Epithelial cell of esophagus (primary cell): ENCODE data around the gene OLIG1.

Experiments
- DNase-seq: peaks from one replicate; pipeline ENCODE4 v3.0.0; 2010; ENCODE audit warnings: low read depth
- H3K4me3 ChIP-seq: 2 replicates; pipeline ENCODE4 v1.5.1; 2011; ENCODE audit warnings: mild to moderate bottlenecking, low read length, control low read depth
- TF ChIP-seq, protein P1 (sequence below): IDR thresholded peaks from 2 replicates; pipeline ENCODE4 v1.5.1; 2011; ENCODE audit warnings: low read depth, mild to moderate bottlenecking, low read length, control low read depth, inconsistent platforms; ENCODE audit not compliant: insufficient read depth; ENCODE audit errors: missing control alignments

Gene OLIG1

GRCh38 chr21:33069243-33069642 lies 698 bp upstream of the OLIG1 start:
- no peak overlapping the region for H3K4me3 ChIP-seq
- TF ChIP-seq, protein P1, sequence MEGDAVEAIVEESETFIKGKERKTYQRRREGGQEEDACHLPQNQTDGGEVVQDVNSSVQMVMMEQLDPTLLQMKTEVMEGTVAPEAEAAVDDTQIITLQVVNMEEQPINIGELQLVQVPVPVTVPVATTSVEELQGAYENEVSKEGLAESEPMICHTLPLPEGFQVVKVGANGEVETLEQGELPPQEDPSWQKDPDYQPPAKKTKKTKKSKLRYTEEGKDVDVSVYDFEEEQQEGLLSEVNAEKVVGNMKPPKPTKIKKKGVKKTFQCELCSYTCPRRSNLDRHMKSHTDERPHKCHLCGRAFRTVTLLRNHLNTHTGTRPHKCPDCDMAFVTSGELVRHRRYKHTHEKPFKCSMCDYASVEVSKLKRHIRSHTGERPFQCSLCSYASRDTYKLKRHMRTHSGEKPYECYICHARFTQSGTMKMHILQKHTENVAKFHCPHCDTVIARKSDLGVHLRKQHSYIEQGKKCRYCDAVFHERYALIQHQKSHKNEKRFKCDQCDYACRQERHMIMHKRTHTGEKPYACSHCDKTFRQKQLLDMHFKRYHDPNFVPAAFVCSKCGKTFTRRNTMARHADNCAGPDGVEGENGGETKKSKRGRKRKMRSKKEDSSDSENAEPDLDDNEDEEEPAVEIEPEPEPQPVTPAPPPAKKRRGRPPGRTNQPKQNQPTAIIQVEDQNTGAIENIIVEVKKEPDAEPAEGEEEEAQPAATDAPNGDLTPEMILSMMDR, result no peak
- DNase-seq, result no peak

GRCh38 chr21:33069645-33069993 lies 322 bp upstream of the OLIG1 start:
- no peak for DNase-seq
- TF ChIP-seq, protein P1, result no peak
- H3K4me3 ChIP-seq, result no peak overlapping the region

DNA sequence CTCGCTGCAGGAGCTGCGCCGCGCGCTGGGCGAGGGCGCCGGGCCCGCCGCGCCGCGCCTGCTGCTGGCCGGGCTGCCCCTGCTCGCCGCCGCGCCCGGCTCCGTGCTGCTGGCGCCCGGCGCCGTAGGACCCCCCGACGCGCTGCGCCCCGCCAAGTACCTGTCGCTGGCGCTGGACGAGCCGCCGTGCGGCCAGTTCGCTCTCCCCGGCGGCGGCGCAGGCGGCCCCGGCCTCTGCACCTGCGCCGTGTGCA lies 730 bp downstream of the OLIG1 start:
- TF ChIP-seq, protein P1, result no peak
- H3K4me3 ChIP-seq, result no peak overlapping the region
- DNase-seq, result no peak

- peak; percentile 18 for DNase-seq
These were observed 1.2 kb downstream of the OLIG1 start for GRCh38 chr21:33070998-33071769.

DNA sequence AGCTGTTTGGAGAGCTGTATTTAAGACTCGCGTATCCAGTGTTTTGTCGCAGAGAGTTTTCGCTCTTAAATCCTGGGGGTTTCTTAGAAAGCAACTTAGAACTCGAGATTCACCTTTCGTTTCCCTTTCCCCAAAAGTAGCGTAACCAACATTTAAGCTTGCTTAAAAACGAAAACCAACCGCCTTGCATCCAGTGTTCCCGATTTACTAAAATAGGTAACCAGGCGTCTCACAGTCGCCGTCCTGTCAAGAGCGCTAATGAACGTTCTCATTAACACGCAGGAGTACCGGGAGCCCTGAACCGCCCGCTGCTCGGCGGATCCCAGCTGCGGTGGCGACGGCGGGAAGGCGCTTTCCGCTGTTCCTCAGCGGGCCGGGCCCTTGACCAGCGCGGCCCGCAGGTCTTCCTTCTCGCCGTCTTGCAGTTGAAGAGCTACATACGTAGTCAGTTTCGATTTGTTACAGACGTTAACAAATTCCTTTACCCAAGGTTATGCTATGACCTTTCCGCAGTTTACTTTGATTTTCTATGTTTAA lies 1.9 kb downstream of the OLIG1 start:
- TF ChIP-seq, protein P1, result no peak
- peak; percentile 8 for DNase-seq
- H3K4me3 ChIP-seq, result no peak overlapping the region

More at GRCh38 chr21:33070998-33071769, 1.2 kb downstream of the OLIG1 start:
- H3K4me3 ChIP-seq, result no peak overlapping the region
- TF ChIP-seq, protein P1, result no peak

- TF ChIP-seq, protein P1, result no peak
- H3K4me3 ChIP-seq, result no peak overlapping the region
These were observed 3.7 kb downstream of the OLIG1 start for GRCh38 chr21:33073636-33074035.

GRCh38 chr21:33075128-33075527 lies 5.2 kb downstream of the OLIG1 start:
- DNase-seq, result peak; percentile 6
- no peak overlapping the region for H3K4me3 ChIP-seq
- TF ChIP-seq, protein P1, result no peak

More at GRCh38 chr21:33073636-33074035, 3.7 kb downstream of the OLIG1 start:
- DNase-seq, result no peak
